Activated gamma-delta T cell treated with anti-CD3 and anti-CD28 coated beads, Interleukin-2, amount 50 U/mL, for 16 hours (primary cell): ENCODE data around the gene GBP7.
"Not testable (repeated sequence)": the region's sequence is repeated elsewhere in the genome, so short reads cannot be mapped to it uniquely, and the experiment has no call there.

Experiments used
- DNase-seq: peaks from one replicate; pipeline ENCODE4 v3.0.0-alpha.2; 2020; ENCODE audit warnings: low read depth

GBP7 gene

DNA sequence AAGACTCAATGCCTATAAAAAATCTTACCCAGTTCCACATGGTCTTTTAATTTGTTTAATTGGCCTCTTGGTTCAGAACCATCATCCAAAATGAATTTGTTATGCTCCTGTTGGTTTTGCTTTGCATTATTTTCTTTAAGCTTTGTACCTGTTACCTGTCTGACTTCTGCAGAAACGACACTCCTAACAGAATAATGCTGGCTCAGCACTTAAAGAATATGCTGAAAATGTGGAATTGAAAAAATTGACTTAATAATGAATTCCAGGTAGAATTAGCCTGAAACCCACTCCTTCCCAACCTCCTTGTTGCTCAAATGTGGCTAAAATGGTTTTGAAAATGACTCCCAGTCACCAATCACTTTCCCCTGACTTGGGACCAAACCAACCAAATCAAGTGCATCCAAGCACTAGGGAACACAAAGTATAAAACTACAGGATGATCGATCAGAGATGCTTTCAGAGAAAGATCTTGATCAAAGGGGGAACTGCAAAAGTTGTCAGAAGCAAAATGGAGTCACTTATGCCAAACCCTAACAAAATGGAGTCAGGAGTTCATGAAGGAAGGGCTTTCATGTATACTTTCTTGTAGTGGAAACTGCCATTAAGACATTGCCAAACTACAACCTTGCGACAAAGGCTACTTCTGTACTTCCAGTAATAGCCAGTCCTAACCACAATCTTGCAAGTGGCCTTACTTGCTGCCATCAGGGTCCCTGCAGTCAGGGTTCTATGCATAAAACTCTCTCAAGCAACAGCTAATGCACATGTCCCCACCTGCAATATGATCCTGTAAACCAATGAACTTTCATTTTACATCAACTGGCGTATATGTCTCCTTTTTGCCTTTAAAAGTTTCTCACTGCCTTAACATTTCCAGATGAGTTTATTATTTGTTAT lies 5.4 kb downstream of the GBP7 start:
- no peak for DNase-seq

GRCh38 chr1:89169166-89169565 lies 6.6 kb downstream of the GBP7 start:
- no peak for DNase-seq

GRCh38 chr1:89167590-89168230 lies 8.1 kb downstream of the GBP7 start:
- DNase-seq: no peak

DNA sequence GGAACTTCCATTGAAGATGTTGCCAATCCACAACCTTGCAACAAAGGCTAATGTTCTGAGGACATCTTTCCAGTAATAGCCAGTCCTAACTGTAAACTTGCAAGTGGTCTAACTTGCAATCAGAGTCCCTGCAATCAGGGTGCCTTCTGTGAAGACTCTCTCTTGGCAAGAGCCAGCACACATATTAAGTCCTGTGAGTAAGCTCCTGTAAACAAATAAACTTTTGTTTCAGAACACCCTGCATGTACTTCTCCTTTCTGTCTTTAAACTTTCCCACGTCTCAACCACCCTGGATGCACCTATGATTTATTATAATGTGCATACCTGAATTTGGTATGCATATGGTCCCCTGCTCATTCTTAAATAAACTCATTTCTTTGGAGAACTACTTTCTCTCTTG lies 9.1 kb downstream of the GBP7 start:
- no peak for DNase-seq

- no peak for DNase-seq
These were observed 10.0 kb downstream of the GBP7 start for GRCh38 chr1:89165811-89166210.

GRCh38 chr1:89151047-89151446 lies 24.8 kb downstream of the GBP7 start:
- DNase-seq: no peak

- no peak for DNase-seq
These were observed 25.8 kb downstream of the GBP7 start for GRCh38 chr1:89149976-89150375.

DNA sequence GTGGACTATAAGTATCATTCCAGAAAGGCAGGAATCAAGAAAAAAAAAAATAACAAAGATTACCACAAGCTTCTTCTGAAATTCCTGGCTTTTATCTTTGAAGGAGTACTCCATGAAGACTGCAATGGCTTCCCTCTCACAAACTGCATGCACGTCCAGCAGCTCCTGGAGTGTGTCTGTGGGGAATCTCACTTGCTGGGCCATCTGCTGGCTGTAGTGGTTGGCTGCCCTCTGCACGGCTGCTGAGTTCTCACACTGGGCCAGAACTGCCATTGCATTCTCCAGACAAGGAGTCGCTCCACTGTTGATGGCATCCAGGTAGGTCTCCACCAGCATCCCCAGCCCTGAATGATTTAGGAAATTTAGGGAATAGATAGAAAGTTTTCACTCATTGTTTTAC lies 26.6 kb downstream of the GBP7 start:
- DNase-seq: no peak

GRCh38 chr1:89147678-89148658 lies 27.8 kb downstream of the GBP7 start:
- DNase-seq: no peak

- DNase-seq: no peak
These were observed 29.1 kb downstream of the GBP7 start for GRCh38 chr1:89146721-89147120.

GRCh38 chr1:89143484-89143883 lies 32.3 kb downstream of the GBP7 start:
- DNase-seq: no peak

GRCh38 chr1:89142160-89142559 lies 33.6 kb downstream of the GBP7 start:
- DNase-seq: no peak

GRCh38 chr1:89133747-89134146 lies 42.1 kb downstream of the GBP7 start:
- no peak for DNase-seq

DNA sequence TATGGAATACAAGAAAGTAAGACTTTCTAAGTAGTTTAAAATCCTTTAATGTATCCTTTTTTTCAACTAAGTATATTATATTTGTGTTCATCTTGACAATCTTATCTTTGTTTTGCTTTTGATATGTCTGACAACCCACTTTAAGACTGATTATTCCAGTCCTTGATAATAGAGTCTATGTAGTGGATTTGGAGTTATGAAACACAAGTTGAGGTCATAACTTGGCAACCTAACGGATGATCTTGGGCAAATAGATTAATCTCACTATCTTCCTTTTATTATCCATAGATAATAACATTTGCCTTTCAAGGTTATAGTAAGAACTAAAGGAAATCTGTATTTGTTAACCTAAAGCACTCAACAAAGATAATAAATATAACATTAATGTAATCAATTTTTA lies 45.1 kb downstream of the GBP7 start:
- no peak for DNase-seq

GRCh38 chr1:89129911-89130310 lies 45.9 kb downstream of the GBP7 start:
- no peak for DNase-seq

- not testable (repeated sequence) for DNase-seq
These were observed 47.8 kb downstream of the GBP7 start for GRCh38 chr1:89128003-89128458.

DNA sequence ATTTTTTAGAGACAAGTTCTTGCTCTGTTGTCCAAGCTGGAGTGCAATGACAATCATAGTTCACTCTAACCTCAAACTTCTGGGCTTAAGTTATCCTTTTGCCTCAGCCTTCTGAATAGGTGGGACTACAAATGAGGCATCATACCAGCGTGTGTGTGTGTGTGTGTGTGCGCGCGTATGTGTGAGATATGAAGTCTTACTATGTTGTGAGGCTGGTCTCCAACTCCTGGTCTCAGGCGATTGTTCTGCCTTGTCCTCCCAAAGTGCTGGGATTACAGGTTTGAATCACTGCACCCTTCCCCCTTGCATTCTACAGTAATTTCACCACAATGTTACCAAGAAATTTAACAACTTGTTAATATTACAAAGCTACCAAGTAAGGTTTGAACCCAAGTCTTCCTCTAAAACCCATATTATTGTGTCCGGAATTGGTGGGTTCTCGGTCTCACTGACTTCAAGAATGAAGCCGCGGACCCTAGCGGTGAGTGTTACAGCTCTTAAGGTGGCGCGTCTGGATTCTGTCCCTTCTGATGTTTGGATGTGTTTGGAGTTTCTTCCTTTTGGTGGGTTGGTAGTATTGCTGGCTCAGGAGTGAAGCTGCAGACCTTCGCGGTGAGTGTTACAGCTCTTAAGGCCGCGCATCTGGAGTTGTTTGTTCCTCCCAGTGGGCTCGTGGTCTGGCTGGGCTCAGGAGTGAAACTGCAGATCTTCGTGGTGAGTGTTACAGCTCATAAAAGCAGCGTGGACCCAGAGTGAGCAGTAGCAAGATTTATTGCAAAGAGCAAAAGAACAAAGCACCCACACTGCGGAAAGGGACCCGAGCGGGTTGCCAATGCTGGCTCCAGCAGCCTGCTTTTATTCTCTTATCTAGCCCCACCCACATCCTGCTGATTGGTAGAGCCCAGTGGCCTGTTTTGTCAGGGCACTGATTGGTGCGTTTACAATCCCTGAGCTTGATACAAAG lies 48.9 kb downstream of the GBP7 start:
- DNase-seq: peak; percentile 67

DNA sequence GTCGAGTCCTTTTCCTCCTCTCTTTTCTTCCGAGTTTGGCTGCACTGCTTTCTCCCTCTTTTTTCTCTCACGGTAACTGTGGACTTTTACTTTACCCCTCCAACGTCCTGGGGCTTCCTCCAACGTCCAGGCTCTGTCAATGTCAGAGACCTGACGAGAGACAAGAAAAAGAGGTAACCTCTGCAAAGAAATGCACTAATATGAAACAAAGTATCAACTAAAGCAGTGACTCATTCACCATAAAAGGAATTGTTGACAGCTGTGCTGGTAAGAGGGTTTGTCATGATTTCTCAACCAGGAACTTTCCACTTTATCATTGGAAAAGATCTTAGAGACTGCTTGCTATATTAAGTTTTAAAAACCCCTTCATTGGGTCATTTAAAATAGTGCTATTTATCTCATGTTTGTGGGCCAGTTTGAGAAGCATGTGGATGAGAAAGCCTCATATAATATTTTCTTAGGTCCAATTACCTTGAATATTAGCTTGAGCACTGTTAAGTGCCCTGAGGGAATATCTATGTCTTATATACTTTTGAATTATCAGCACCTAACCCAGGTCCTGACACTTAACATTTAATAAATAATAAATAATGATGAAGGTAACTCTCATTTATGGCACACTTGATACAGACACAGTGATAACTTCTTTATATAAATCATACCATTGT lies 49.8 kb downstream of the GBP7 start, which contains the start of gene GBP2:
Gene GBP2, minus strand, starts transcription at position 202 of the 668 bp plus-strand sequence. CDS start 4,148 bp downstream, outside the sequence.
- no peak for DNase-seq

DNA sequence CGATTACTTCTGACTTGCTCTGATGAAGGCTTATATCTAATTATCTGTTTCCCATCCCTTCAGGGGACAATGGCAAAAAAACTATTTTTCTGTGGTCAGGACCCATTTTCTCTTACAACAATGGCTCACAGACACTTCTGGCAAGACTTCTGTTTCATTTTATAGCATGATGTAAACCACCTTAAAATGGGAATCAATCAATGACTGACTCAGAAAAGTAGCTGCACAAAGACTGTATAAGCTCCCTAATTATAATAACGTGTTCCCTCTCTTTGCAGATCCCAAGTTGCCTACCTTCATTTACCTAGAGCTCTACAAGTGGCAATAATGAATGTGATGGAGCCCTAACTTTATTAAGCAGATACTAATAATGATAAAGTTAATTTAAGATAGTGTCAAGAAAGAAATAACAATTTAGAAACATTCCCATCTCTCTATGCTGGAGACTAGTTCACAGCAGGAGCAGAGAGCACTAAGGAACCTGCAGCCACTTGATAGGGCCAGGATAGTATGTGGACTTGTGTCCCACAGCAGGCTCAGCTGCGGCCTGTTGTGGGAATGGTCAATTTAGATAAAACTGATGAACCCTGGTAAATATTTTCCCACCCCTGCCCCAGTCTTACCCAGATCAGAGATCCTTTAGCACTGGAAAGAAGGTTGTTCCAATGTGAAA lies 50.4 kb downstream of the GBP7 start:
- no peak for DNase-seq

- no peak for DNase-seq
These were observed 54.2 kb downstream of the GBP7 start for GRCh38 chr1:89121641-89122040.
